ENCODE results near the gene TMEFF2. TPM values are rescaled to one million over a fixed set of nuclear protein-coding genes. Genes with fewer than 3 reads are reported as not detected.

Gene TMEFF2
- total and polyA plus RNA-seq, 2 of the 8 experiments (the other 6 are each of a cell fraction or from before 2014, with no cell fraction given) = 0.91 to 3.7 TPM

- Histone ChIP-seq H3K79me1 (ENCODE audit: low read depth, low read length) (no peaks in the 10 kb centered on the region), H3K18ac (ENCODE audit: extremely low read depth, low read length) (no peak overlapping the region), H3K9ac (replicated peaks in 1 of 4; ENCODE audit: extremely low read depth in 1 of 4, low read depth in 3 of 4, low read length in 3 of 4) (no peak overlapping the region), H3K23me2 (ENCODE audit: low read depth, low read length) (no peaks in the 10 kb centered on the region), H2BK5ac (ENCODE audit: low read depth, low read length) (no peak overlapping the region), H2BK20ac (ENCODE audit: low read length) (peak overlapping the region; percentile 43; the same call in 1 of the 2 replicates), H3K9me3 (ENCODE audit: insufficient read depth in 2 of 2, low read depth in 1 of 2, low read length in 1 of 2) (peaks cover 12 to 16% of the 10 kb centered on the region in 2 experiments; a peak in 3 of 4 replicates), H4K8ac (ENCODE audit: extremely low read depth, insufficient read depth, low read length) (no peak overlapping the region), H4K91ac (replicated peaks; ENCODE audit: insufficient read length, low read length) (no peak overlapping the region), H3K23ac (ENCODE audit: insufficient read length) (no peak overlapping the region), H2BK12ac (ENCODE audit: low read depth, low read length) (no peak overlapping the region), H3K27ac (ENCODE audit: low read depth, low read length) (no peak overlapping the region), H3K79me2 (ENCODE audit: control insufficient read depth in 1 of 2, insufficient read depth in 2 of 2, low read length in 2 of 2) (no peaks in the 10 kb centered on the region), H3K14ac (ENCODE audit: insufficient read length) (no peak overlapping the region), H3K4me1 (replicated peaks in 1 of 4; ENCODE audit: control insufficient read depth in 3 of 4, insufficient read depth in 4 of 4, low read length in 3 of 4) (peaks cover 0 to 2% (median 0%) of the 10 kb centered on the region in 4 experiments; a peak in 1 of 7 replicates), H3K36me3 (ENCODE audit: control insufficient read depth in 2 of 4, insufficient read depth in 4 of 4, low read length in 3 of 4) (0 out of 8 replicates have a peak, but pooled peaks cover 0 to 2% (median 0%) of the 10 kb centered on the region in 4 experiments), H3K4me2 (ENCODE audit: insufficient read depth in 1 of 2, low read depth in 2 of 2, low read length in 2 of 2) (no peak overlapping the region), H3K27me3 (replicated peaks in 1 of 4; ENCODE audit: control insufficient read depth in 3 of 4, extremely low read depth in 1 of 4, insufficient read depth in 3 of 4, low read length in 3 of 4) (no peaks in the 10 kb centered on the region), H3K4ac (replicated peaks; ENCODE audit: insufficient read length, low read depth, low read length) (no peak overlapping the region), H4K5ac (ENCODE audit: insufficient read length, low read depth, low read length) (no peak overlapping the region), H2BK120ac (replicated peaks; ENCODE audit: low read depth, low read length) (no peak overlapping the region), H4K20me1 (replicated peaks in 1 of 2; ENCODE audit: control insufficient read depth in 1 of 2, insufficient read depth in 2 of 2, low read length in 2 of 2) (no peaks in the 10 kb centered on the region), H2AFZ (ENCODE audit: low read length) (no peak overlapping the region), H3K56ac (replicated peaks; ENCODE audit: insufficient read length, low read depth, low read length) (no peak overlapping the region), H2AK5ac (ENCODE audit: low read depth, low read length) (no peak overlapping the region), H3K4me3 (ENCODE audit: extremely low read depth in 1 of 4, insufficient read depth in 2 of 4, low read depth in 3 of 4, low read length in 4 of 4) (no peak overlapping the region; a peak in 1 of 8 replicates), H2BK15ac (ENCODE audit: low read length) (no peak overlapping the region)
- POLR2A ChIA-PET (ENCODE audit: partially characterized antibody) = no interaction called here
- CTCF ChIA-PET (ENCODE audit: partially characterized antibody) = interaction anchor here (1.1 to 1.5 kb wide), 3 partner anchors 30 to 124 kb away, joined by 4 to 5 read pairs (median 4); no protein-coding TSS in a partner anchor
- DNase-seq (ENCODE audit: low read depth in 1 of 2, low spot score in 2 of 2) (peak in 1 of 2 experiments; percentile 29), FAIRE-seq (no peak)
- WGBS, 2 experiments (ENCODE audit: extremely low coverage in 1 of 2, insufficient coverage in 1 of 2, insufficient read length in 1 of 2, insufficient replicate concordance in 2 of 2, low coverage in 1 of 2, low lambda C conversion rate in 2 of 2, missing lambda C conversion rate in 1 of 2) = 61% methylated on average over 1 of the region's 1 CpG; no CpG with 5 or more reads in 1 of the 2 experiments
- TF ChIP-seq ZNF274 (IDR thresholded peaks at IDR 0.05; ENCODE audit: borderline replicate concordance, extremely low read depth, low read length) = no peak
- TF ChIP-seq MAFK (IDR thresholded peaks at IDR 0.05; ENCODE audit: low read depth, low read length) = no peak
- no peak for TF ChIP-seq CREB1 (IDR thresholded peaks at IDR 0.05)
- TF ChIP-seq EGR1 (IDR thresholded peaks at IDR 0.05; ENCODE audit: borderline replicate concordance, low read depth, low read length) = no peak
- no peak for TF ChIP-seq CBX8 (IDR thresholded peaks at IDR 0.05; ENCODE audit: borderline replicate concordance, low read depth, low read length)
- TF ChIP-seq RAD21 (IDR thresholded peaks at IDR 0.05 in 1 of 2, conservative IDR thresholded peaks at IDR 0.05 in 1 of 2; ENCODE audit: low read depth in 2 of 2, low read length in 2 of 2) = no peak
- no peak for TF ChIP-seq KDM4A (IDR thresholded peaks at IDR 0.05; ENCODE audit: low read depth, low read length, severe bottlenecking)
- TF ChIP-seq GABPA (IDR thresholded peaks at IDR 0.05; ENCODE audit: borderline replicate concordance, insufficient read depth, low read length) = no peak
- no peak for TF ChIP-seq SIRT6 (IDR thresholded peaks at IDR 0.05; ENCODE audit: low read length)
- no peak for TF ChIP-seq SIX5 (IDR thresholded peaks at IDR 0.05; ENCODE audit: low read depth, low read length)
- TF ChIP-seq NANOG (IDR thresholded peaks at IDR 0.05; ENCODE audit: insufficient read depth, low read depth, low read length, poor library complexity, severe bottlenecking) = no peak
- no peak for TF ChIP-seq USF2 (IDR thresholded peaks at IDR 0.05; ENCODE audit: low read length)
- TF ChIP-seq SP4 (IDR thresholded peaks at IDR 0.05; ENCODE audit: low read length) = no peak
Measured at GRCh38 chr2:191901031-191901430, 293.7 kb downstream of the TMEFF2 start.

Data from H1 (cell line).